Measurements from ENCODE around the gene APH1A.
"Not testable (repeated sequence)": the region's sequence is repeated elsewhere in the genome, so short reads cannot be mapped to it uniquely, and the experiment has no call there.

Gene APH1A

GRCh38 chr1:150267896-150268295, 920 bp downstream of the APH1A start:
- no peak for DNase-seq

GRCh38 chr1:150263549-150263948, 5.3 kb downstream of the APH1A start:
- no peak for DNase-seq

GRCh38 chr1:150262388-150263320, 6.2 kb downstream of the APH1A start:
- no peak for DNase-seq

GRCh38 chr1:150261367-150261766, 7.4 kb downstream of the APH1A start:
- DNase-seq, result no peak

- peak; percentile 71 to 83 for DNase-seq
Observed at GRCh38 chr1:150259758-150260669, 8.8 kb downstream of the APH1A start.

GRCh38 chr1:150259217-150259616, 9.6 kb downstream of the APH1A start:
- DNase-seq, result no peak

- no peak for DNase-seq
Observed at GRCh38 chr1:150257624-150258585, 10.9 kb downstream of the APH1A start, which contains the start of gene CA14. Gene CA14, plus strand, starts transcription at chr1:150257774. Its CDS starts 355 bp downstream, at chr1:150258129.

- DNase-seq, result peak in 1 of 2 experiments; percentile 19
Observed at GRCh38 chr1:150256554-150257341, 12.1 kb downstream of the APH1A start.

- DNase-seq, result peak; percentile 22 to 36
Observed at GRCh38 chr1:150256198-150256553, 12.6 kb downstream of the APH1A start.

- no peak for DNase-seq
Observed at GRCh38 chr1:150249936-150250335, 18.9 kb downstream of the APH1A start.

GRCh38 chr1:150243003-150243402, 25.8 kb downstream of the APH1A start:
- DNase-seq, result no peak

- DNase-seq, result no peak
Observed at GRCh38 chr1:150237746-150238145, 31.1 kb downstream of the APH1A start.

GRCh38 chr1:150237176-150237575, 31.6 kb downstream of the APH1A start:
- not testable (repeated sequence) for DNase-seq

- peak in 1 of 2 experiments; percentile 49 for DNase-seq
Observed at GRCh38 chr1:150236614-150237100, 32.2 kb downstream of the APH1A start.

GRCh38 chr1:150235852-150236613, 32.8 kb downstream of the APH1A start, which contains the start of gene ANP32E:
Gene ANP32E, minus strand, starts transcription at chr1:150236112. Its CDS starts 326 bp downstream, at chr1:150235786.
- DNase-seq, result peak; percentile 100

GRCh38 chr1:150235294-150235851, 33.4 kb downstream of the APH1A start:
- peak in 1 of 2 experiments; percentile 6 for DNase-seq

GRCh38 chr1:150234566-150235293, 34.1 kb downstream of the APH1A start:
- peak; percentile 71 to 77 for DNase-seq

- no peak for DNase-seq
Observed at GRCh38 chr1:150234309-150234565, 34.6 kb downstream of the APH1A start.

Data from NCI-H2081 (cell line).